ENCODE measurements around the gene LRRC8A.

DNA sequence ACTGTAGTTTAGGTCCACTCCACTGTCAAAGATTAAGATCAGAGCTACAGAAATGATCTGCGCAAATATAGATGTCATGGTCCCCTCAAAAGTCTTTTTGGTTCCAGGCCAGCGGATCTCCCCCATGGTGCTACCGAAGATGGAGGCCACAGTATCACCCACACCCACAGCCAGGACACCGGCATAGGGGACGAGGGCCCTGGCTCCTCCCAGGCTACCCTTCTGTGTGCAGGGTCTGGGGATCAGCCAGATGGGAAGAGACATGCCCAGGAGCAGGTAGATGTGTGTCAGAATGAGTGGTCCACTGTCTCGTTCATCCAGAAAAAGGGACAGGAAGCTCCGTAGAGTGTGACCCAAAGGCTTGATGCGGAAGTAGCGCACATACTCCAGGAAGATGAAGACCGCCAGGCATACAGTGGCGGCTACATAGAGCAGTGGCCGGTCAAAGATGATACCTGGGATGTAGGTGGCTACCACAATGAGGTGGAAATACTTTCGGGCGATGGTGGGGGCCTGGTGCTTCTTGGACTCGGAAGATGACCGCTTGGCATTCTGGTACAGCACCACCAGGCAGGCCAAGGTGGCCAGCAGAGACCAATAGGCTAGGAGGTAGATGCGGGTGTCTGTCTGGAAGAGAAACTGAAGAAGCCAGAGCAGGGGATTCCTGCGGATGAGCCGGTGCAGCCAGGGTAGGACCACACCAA, 64.0 kb downstream of the LRRC8A start:
- TF ChIP-seq BCL11A (IDR thresholded peaks at IDR 0.05; ENCODE audit: low read depth in 2 of 2, low read length in 2 of 2) (no peak), SIX5 (IDR thresholded peaks at IDR 0.05; ENCODE audit: low read depth, low read length) (no peak), GABPA (IDR thresholded peaks at IDR 0.05; ENCODE audit: borderline replicate concordance, insufficient read depth, low read length) (no peak)
- TF ChIP-seq, protein P1, sequence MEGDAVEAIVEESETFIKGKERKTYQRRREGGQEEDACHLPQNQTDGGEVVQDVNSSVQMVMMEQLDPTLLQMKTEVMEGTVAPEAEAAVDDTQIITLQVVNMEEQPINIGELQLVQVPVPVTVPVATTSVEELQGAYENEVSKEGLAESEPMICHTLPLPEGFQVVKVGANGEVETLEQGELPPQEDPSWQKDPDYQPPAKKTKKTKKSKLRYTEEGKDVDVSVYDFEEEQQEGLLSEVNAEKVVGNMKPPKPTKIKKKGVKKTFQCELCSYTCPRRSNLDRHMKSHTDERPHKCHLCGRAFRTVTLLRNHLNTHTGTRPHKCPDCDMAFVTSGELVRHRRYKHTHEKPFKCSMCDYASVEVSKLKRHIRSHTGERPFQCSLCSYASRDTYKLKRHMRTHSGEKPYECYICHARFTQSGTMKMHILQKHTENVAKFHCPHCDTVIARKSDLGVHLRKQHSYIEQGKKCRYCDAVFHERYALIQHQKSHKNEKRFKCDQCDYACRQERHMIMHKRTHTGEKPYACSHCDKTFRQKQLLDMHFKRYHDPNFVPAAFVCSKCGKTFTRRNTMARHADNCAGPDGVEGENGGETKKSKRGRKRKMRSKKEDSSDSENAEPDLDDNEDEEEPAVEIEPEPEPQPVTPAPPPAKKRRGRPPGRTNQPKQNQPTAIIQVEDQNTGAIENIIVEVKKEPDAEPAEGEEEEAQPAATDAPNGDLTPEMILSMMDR (IDR thresholded peaks at IDR 0.05; ENCODE audit: control extremely low read depth in 1 of 3, insufficient read depth in 1 of 3, low read depth in 1 of 3, low read length in 3 of 3) = no peak
